HG03097 (cell line): ENCODE measurements around the gene CHST14.

Source experiments
- ATAC-seq: cut with Tn5 transposase; IDR thresholded peaks from one replicate; pipeline ENCODE4 v1.9.1; 2021; ENCODE audit not compliant: unreplicated experiment, low FRiP score

Gene CHST14

GRCh38 chr15:40470423-40471104 is at the start of gene CHST14:
Gene CHST14, plus strand, starts transcription at chr15:40470984. Its CDS starts 230 bp downstream, at chr15:40471214.
- no peak for ATAC-seq

- no peak for ATAC-seq
Observed at GRCh38 chr15:40421246-40422157, 49.3 kb upstream of the CHST14 start.

- no peak for ATAC-seq
Observed at GRCh38 chr15:40424483-40425115, 46.2 kb upstream of the CHST14 start.

- ATAC-seq = no peak
Observed at GRCh38 chr15:40425681-40426080, 45.1 kb upstream of the CHST14 start.

GRCh38 chr15:40427188-40427587 is 43.6 kb upstream of the CHST14 start:
- no peak for ATAC-seq

- no peak for ATAC-seq
Observed at GRCh38 chr15:40428185-40428584, 42.6 kb upstream of the CHST14 start.

- no peak for ATAC-seq
Observed at GRCh38 chr15:40429068-40429710, 41.6 kb upstream of the CHST14 start.

GRCh38 chr15:40430271-40430805 is 40.4 kb upstream of the CHST14 start:
- no peak for ATAC-seq

- no peak for ATAC-seq
Observed at GRCh38 chr15:40435023-40435709, 35.6 kb upstream of the CHST14 start.

GRCh38 chr15:40435710-40436089 is 35.1 kb upstream of the CHST14 start:
- ATAC-seq = no peak

- ATAC-seq = no peak
Observed at GRCh38 chr15:40436116-40436891, 34.5 kb upstream of the CHST14 start.

- ATAC-seq = no peak
Observed at GRCh38 chr15:40436892-40437751, 33.7 kb upstream of the CHST14 start.

- ATAC-seq = no peak
Observed at GRCh38 chr15:40437752-40438687, 32.8 kb upstream of the CHST14 start.

- no peak for ATAC-seq
Observed at GRCh38 chr15:40438712-40439111, 32.1 kb upstream of the CHST14 start.

- no peak for ATAC-seq
Observed at GRCh38 chr15:40439461-40439959, 31.3 kb upstream of the CHST14 start.

GRCh38 chr15:40439960-40440742 is 30.6 kb upstream of the CHST14 start:
- ATAC-seq = no peak
